Neural cell (in vitro differentiated cells): ENCODE data around the gene DACT2. TPM values are rescaled to one million over a fixed set of nuclear protein-coding genes. Genes with fewer than 3 reads are reported as not detected.

Source experiments
- H2AFZ ChIP-seq: fragments of 200-600, 300-800 bp; sonication (generic), shearing (Covaris generic); 2 replicates; pipeline ENCODE4 v1.6.0; 2014; ENCODE audit warnings: low read depth, mild to moderate bottlenecking, antibody characterized with exemption, low read length, moderate library complexity
- H3F3A ChIP-seq: fragments of 200-600 bp; shearing (Covaris generic); 2 replicates; pipeline ENCODE4 v1.6.1; 2016; ENCODE audit warnings: mild to moderate bottlenecking, moderate library complexity, mixed read lengths, antibody characterized with exemption, low read length; ENCODE audit not compliant: insufficient read depth, poor library complexity, severe bottlenecking
- H3K27ac ChIP-seq: fragments of 200-600, 300-800 bp; sonication (generic), shearing (Covaris generic); 2 replicates; pipeline ENCODE4 v1.5.1; 2014; ENCODE audit warnings: mild to moderate bottlenecking, low read length, moderate library complexity
- H3K27me3 ChIP-seq: fragments of 300-800, 200-600 bp; sonication (generic), shearing (Covaris generic); 2 replicates; pipeline ENCODE4 v1.6.0; 2014; ENCODE audit warnings: mild to moderate bottlenecking, low read depth, low read length, moderate library complexity; ENCODE audit not compliant: insufficient read depth
- H3K36me3 ChIP-seq: fragments of 300-800, 200-600 bp; sonication (generic), shearing (Covaris generic); 2 replicates; pipeline ENCODE4 v1.5.1; 2014; ENCODE audit warnings: mild to moderate bottlenecking, antibody characterized with exemption, low read length, moderate library complexity; ENCODE audit not compliant: insufficient read depth
- H3K4me2 ChIP-seq: fragments of 300-800, 200-600 bp; sonication (generic), shearing (Covaris generic); 2 replicates; pipeline ENCODE4 v1.6.0; 2014; ENCODE audit warnings: mild to moderate bottlenecking, low read length
- H3K4me3 ChIP-seq: fragments of 300-800, 200-600 bp; sonication (generic), shearing (Covaris generic); 2 replicates; pipeline ENCODE4 v1.5.1; 2014; ENCODE audit warnings: mild to moderate bottlenecking, low read length, moderate library complexity
- H3K79me2 ChIP-seq: fragments of 200-600 bp; shearing (Covaris generic); replicated peaks from 2 replicates; pipeline ENCODE4 v1.6.0; 2014; ENCODE audit warnings: mild to moderate bottlenecking, low read length, moderate library complexity; ENCODE audit not compliant: insufficient read depth
- H3K9ac ChIP-seq: fragments of 300-800, 200-600 bp; sonication (generic), shearing (Covaris generic); 2 replicates; pipeline ENCODE4 v1.6.1; 2016; ENCODE audit warnings: mild to moderate bottlenecking, low read length, mixed read lengths
- H3K9me2 ChIP-seq: fragments of 200-600 bp; shearing (Covaris generic); 2 replicates; pipeline ENCODE4 v1.6.1; 2016; ENCODE audit warnings: mild to moderate bottlenecking, low read length, mixed read lengths; ENCODE audit not compliant: insufficient read depth
- H3K9me3 ChIP-seq: fragments of 200-600, 300-800 bp; sonication (generic), shearing (Covaris generic); 2 replicates; pipeline ENCODE4 v1.6.1; 2016; ENCODE audit warnings: mild to moderate bottlenecking, mixed run types, low read length, moderate library complexity, mixed read lengths
- H4K20me1 ChIP-seq: fragments of 200-600 bp; shearing (Covaris generic); 2 replicates; pipeline ENCODE4 v1.6.1; 2016; ENCODE audit warnings: mild to moderate bottlenecking, mixed run types; ENCODE audit not compliant: insufficient read depth
- CTCF ChIP-seq: fragments of 450-650 bp; IDR thresholded peaks from 2 replicates; pipeline ENCODE4 v1.5.1; 2014; ENCODE audit warnings: antibody characterized with exemption, mild to moderate bottlenecking, moderate library complexity; ENCODE audit not compliant: poor library complexity, severe bottlenecking
- EP300 ChIP-seq: fragments of 450-650 bp; conservative IDR thresholded peaks from 2 replicates; pipeline ENCODE4 v1.6.1; 2014; ENCODE audit warnings: antibody characterized with exemption, mild to moderate bottlenecking, moderate library complexity; ENCODE audit not compliant: poor library complexity, severe bottlenecking
- EZH2 ChIP-seq: fragments of 200-600, 300-800 bp; shearing (Covaris generic), sonication (generic); IDR thresholded peaks from 2 replicates; pipeline ENCODE4 v1.6.1; 2014; ENCODE audit warnings: antibody characterized with exemption, low read length, borderline replicate concordance, mild to moderate bottlenecking; ENCODE audit not compliant: insufficient read depth, poor library complexity, severe bottlenecking
- MXI1 ChIP-seq: fragments of 450-650 bp; conservative IDR thresholded peaks from 2 replicates; pipeline ENCODE4 v1.6.1; 2014; ENCODE audit warnings: antibody characterized with exemption, mild to moderate bottlenecking; ENCODE audit not compliant: poor library complexity, severe bottlenecking
- POLR2AphosphoS5 ChIP-seq: IDR thresholded peaks from 2 replicates; pipeline ENCODE4 v1.6.1; 2012
- RAD21 ChIP-seq: fragments of 450-650 bp; conservative IDR thresholded peaks from 2 replicates; pipeline ENCODE4 v1.6.1; 2014; ENCODE audit warnings: antibody characterized with exemption, mild to moderate bottlenecking, moderate library complexity
- REST ChIP-seq: IDR thresholded peaks from 2 replicates; pipeline ENCODE4 v1.6.1; 2012; ENCODE audit warnings: borderline replicate concordance
- SMC3 ChIP-seq: fragments of 450-650 bp; conservative IDR thresholded peaks from 2 replicates; pipeline ENCODE4 v1.6.1; 2014; ENCODE audit warnings: antibody characterized with exemption, mild to moderate bottlenecking, moderate library complexity; ENCODE audit not compliant: poor library complexity
- TAF1 ChIP-seq: IDR thresholded peaks from 2 replicates; pipeline ENCODE4 v1.6.1; 2012; ENCODE audit warnings: low read depth
- polyA plus RNA-seq: library from polyadenylated mRNA; depleted of rRNA; stranded (reverse); fragments of >200 nt; gene quantifications from 2 replicates; pipeline ENCODE4 v1.2.3, GENCODE V29; 2014

The DACT2 gene
- polyA plus RNA-seq, 1 donor from 2014 or later = 0.48 TPM

GRCh38 chr6:168318090-168318489 lies 1.5 kb downstream of the DACT2 start:
- H3K79me2 ChIP-seq = no peaks in the 10 kb centered on the region
- no peak overlapping the region for H3K4me3 ChIP-seq
- H3K27me3 ChIP-seq = peaks cover 29% of the 10 kb centered on the region
- H3K9me2 ChIP-seq = no peaks in the 10 kb centered on the region
- no peaks in the 10 kb centered on the region for H4K20me1 ChIP-seq
- H3K4me2 ChIP-seq = no peak overlapping the region
- H3K27ac ChIP-seq = no peak overlapping the region
- peaks cover 8% of the 10 kb centered on the region for H3K9me3 ChIP-seq
- no peak overlapping the region for H2AFZ ChIP-seq
- no peak overlapping the region for H3K9ac ChIP-seq
- TF ChIP-seq MXI1 = no peak
- no peak for TF ChIP-seq REST
- no peak for TF ChIP-seq SMC3
- TF ChIP-seq CTCF = no peak
- TF ChIP-seq TAF1 = no peak
- no peak for TF ChIP-seq POLR2AphosphoS5
- TF ChIP-seq EP300 = no peak
- TF ChIP-seq RAD21 = no peak
- TF ChIP-seq EZH2 = no peak
- no peaks in the 10 kb centered on the region for H3F3A ChIP-seq
- no peaks in the 10 kb centered on the region for H3K36me3 ChIP-seq

- Histone ChIP-seq H2AFZ (no peak overlapping the region), H3K27ac (no peak overlapping the region), H3K9me3 (no peaks in the 10 kb centered on the region), H3K4me2 (no peak overlapping the region), H3F3A (no peaks in the 10 kb centered on the region), H3K27me3 (peaks cover 25% of the 10 kb centered on the region), H3K4me3 (no peak overlapping the region), H3K9me2 (no peaks in the 10 kb centered on the region), H3K79me2 (no peaks in the 10 kb centered on the region), H3K9ac (no peak overlapping the region), H4K20me1 (no peaks in the 10 kb centered on the region), H3K36me3 (no peaks in the 10 kb centered on the region)
- TF ChIP-seq SMC3 (no peak), EP300 (no peak)
Observed at GRCh38 chr6:168315596-168315995, 4.0 kb downstream of the DACT2 start.

GRCh38 chr6:168314948-168315347 lies 4.6 kb downstream of the DACT2 start:
- no peaks in the 10 kb centered on the region for H4K20me1 ChIP-seq
- TF ChIP-seq REST (peak; percentile 70), RAD21 (peak; percentile 10), TAF1 (no peak)
- no peak overlapping the region for H3K4me3 ChIP-seq
- H2AFZ ChIP-seq = no peak overlapping the region
- no peaks in the 10 kb centered on the region for H3K9me3 ChIP-seq
- no peaks in the 10 kb centered on the region for H3F3A ChIP-seq
- no peaks in the 10 kb centered on the region for H3K36me3 ChIP-seq
- H3K27ac ChIP-seq = no peak overlapping the region
- no peak overlapping the region for H3K9ac ChIP-seq
- no peaks in the 10 kb centered on the region for H3K79me2 ChIP-seq
- H3K4me2 ChIP-seq = no peak overlapping the region
- peaks cover 19% of the 10 kb centered on the region for H3K27me3 ChIP-seq
- H3K9me2 ChIP-seq = no peaks in the 10 kb centered on the region
